H9 (cell line): ENCODE measurements around the gene PADI4. TPM values are rescaled to one million over a fixed set of nuclear protein-coding genes. Genes with fewer than 3 reads are reported as not detected.
A peak's percentile ranks its signal among the peaks of the same experiment; 100 is the strongest.

Source experiments
- DNase-seq: peaks from one replicate; pipeline ENCODE4 v3.0.0-alpha.2; 2017
- H2AFZ ChIP-seq: one replicate; pipeline ENCODE4 v1.6.1; 2013; ENCODE audit warnings: mild to moderate bottlenecking, low read length, control low read depth, moderate library complexity
- H2AK5ac ChIP-seq: 2 replicates; pipeline ENCODE4 v1.6.1; 2013; ENCODE audit warnings: low read length, control low read depth, mixed read lengths; ENCODE audit not compliant: insufficient read length
- H2BK120ac ChIP-seq: one replicate; pipeline ENCODE4 v1.6.1; 2013; ENCODE audit warnings: low read depth, mild to moderate bottlenecking, low read length, control low read depth, inconsistent platforms; ENCODE audit not compliant: poor library complexity, severe bottlenecking
- H2BK12ac ChIP-seq: 2 replicates; pipeline ENCODE4 v1.6.1; 2013; ENCODE audit warnings: low read length, control low read depth, mixed read lengths, low read depth; ENCODE audit not compliant: insufficient read length
- H2BK15ac ChIP-seq: 2 replicates; pipeline ENCODE4 v1.6.1; 2013; ENCODE audit warnings: low read depth, low read length, control low read depth
- H2BK20ac ChIP-seq: one replicate; pipeline ENCODE4 v1.6.1; 2013; ENCODE audit warnings: low read depth, mild to moderate bottlenecking, low read length, control low read depth, inconsistent platforms; ENCODE audit not compliant: poor library complexity, severe bottlenecking
- H2BK5ac ChIP-seq: 2 replicates; pipeline ENCODE4 v1.6.1; 2013; ENCODE audit warnings: low read length, control low read depth, mixed read lengths; ENCODE audit not compliant: insufficient read length
- H3K14ac ChIP-seq: 2 replicates; pipeline ENCODE4 v1.6.1; 2013; ENCODE audit warnings: low read length, control low read depth; ENCODE audit not compliant: insufficient read depth
- H3K18ac ChIP-seq: 2 replicates; pipeline ENCODE4 v1.6.1; 2013; ENCODE audit warnings: low read depth, mild to moderate bottlenecking, mixed read lengths, low read length, control low read depth; ENCODE audit not compliant: insufficient read length
- H3K23ac ChIP-seq: 2 replicates; pipeline ENCODE4 v1.6.1; 2013; ENCODE audit warnings: low read length, control low read depth, mixed read lengths, low read depth; ENCODE audit not compliant: insufficient read length
- H3K23me2 ChIP-seq: 2 replicates; pipeline ENCODE4 v1.6.1; 2013; ENCODE audit warnings: low read depth, mild to moderate bottlenecking, mixed read lengths, low read length, control low read depth; ENCODE audit not compliant: insufficient read length, poor library complexity, severe bottlenecking
- H3K27ac ChIP-seq: 2 replicates; pipeline ENCODE4 v1.5.1; 2013; ENCODE audit warnings: low read length, control low read depth, mixed read lengths, low read depth; ENCODE audit not compliant: insufficient read length
- H3K27me3 ChIP-seq: 2 replicates; pipeline ENCODE4 v1.6.1; 2013; ENCODE audit warnings: low read length, control low read depth, inconsistent platforms; ENCODE audit not compliant: insufficient read depth
- H3K4ac ChIP-seq: 2 replicates; pipeline ENCODE4 v1.6.1; 2013; ENCODE audit warnings: low read depth, mild to moderate bottlenecking, control low read depth, inconsistent platforms, low read length, moderate library complexity
- H3K4me1 ChIP-seq: 2 replicates; pipeline ENCODE4 v1.6.1; 2013; ENCODE audit warnings: low read length, control low read depth, inconsistent platforms; ENCODE audit not compliant: insufficient read depth
- H3K4me2 ChIP-seq: 2 replicates; pipeline ENCODE4 v1.6.1; 2013; ENCODE audit warnings: low read length, control low read depth, mixed read lengths; ENCODE audit not compliant: insufficient read length, insufficient read depth
- H3K56ac ChIP-seq: 2 replicates; pipeline ENCODE4 v1.6.1; 2013; ENCODE audit warnings: low read depth, mild to moderate bottlenecking, mixed read lengths, low read length, control low read depth; ENCODE audit not compliant: insufficient read length
- H3K79me1 ChIP-seq: 2 replicates; pipeline ENCODE4 v1.6.1; 2013; ENCODE audit warnings: low read depth, mild to moderate bottlenecking, moderate library complexity, low read length, control low read depth, inconsistent platforms; ENCODE audit not compliant: insufficient read depth, poor library complexity, severe bottlenecking
- H3K79me2 ChIP-seq: 2 replicates; pipeline ENCODE4 v1.6.1; 2013; ENCODE audit warnings: low read length, control low read depth, inconsistent platforms; ENCODE audit not compliant: insufficient read depth
- H3K9ac ChIP-seq: 2 replicates; pipeline ENCODE4 v1.6.1; 2013; ENCODE audit warnings: low read length, control low read depth, mixed read lengths; ENCODE audit not compliant: insufficient read length; ENCODE audit errors: extremely low read depth
- H3K9me3 ChIP-seq: one replicate; pipeline ENCODE4 v1.6.1; 2013; ENCODE audit warnings: low read depth, low read length, inconsistent platforms; ENCODE audit not compliant: control insufficient read depth
- H3T11ph ChIP-seq: one replicate; pipeline ENCODE4 v1.6.1; 2013; ENCODE audit warnings: mild to moderate bottlenecking, low read length, control low read depth, inconsistent platforms
- H4K20me1 ChIP-seq: one replicate; pipeline ENCODE4 v1.6.1; 2013; ENCODE audit not compliant: control insufficient read depth, insufficient read length, insufficient read depth
- H4K5ac ChIP-seq: 2 replicates; pipeline ENCODE4 v1.6.1; 2013; ENCODE audit warnings: low read depth, mild to moderate bottlenecking, mixed read lengths, low read length, control low read depth; ENCODE audit not compliant: insufficient read length
- H4K8ac ChIP-seq: replicated peaks from 2 replicates; pipeline ENCODE4 v1.6.1; 2013; ENCODE audit warnings: low read length, control low read depth, mixed read lengths, low read depth; ENCODE audit not compliant: insufficient read length
- H4K91ac ChIP-seq: 2 replicates; pipeline ENCODE4 v1.6.1; 2013; ENCODE audit warnings: low read depth, mild to moderate bottlenecking, moderate library complexity, mixed read lengths, low read length, control low read depth; ENCODE audit not compliant: insufficient read length
- H3K27ac Mint-ChIP-seq, 3 experiments: 2 replicates in 2 of 3; 3 replicates in 1 of 3; pipeline ENCODE4 v1.8.0; 2020 to 2021; ENCODE audit warnings: mixed read lengths in 3 of 3, mild to moderate bottlenecking in 1 of 3, moderate library complexity in 1 of 3
- H3K27me3 Mint-ChIP-seq: 2 replicates; pipeline ENCODE4 v1.8.0; 2021; ENCODE audit warnings: low read depth, mild to moderate bottlenecking, moderate library complexity, mixed read lengths
- H3K36me3 Mint-ChIP-seq, 3 experiments: 2 replicates in 2 of 3; 3 replicates in 1 of 3; pipeline ENCODE4 v1.8.0; 2020 to 2021; ENCODE audit warnings: low read depth in 3 of 3, mixed read lengths in 3 of 3; ENCODE audit not compliant: insufficient read depth in 1 of 3
- H3K4me1 Mint-ChIP-seq, 2 experiments: 2 replicates each; pipeline ENCODE4 v1.8.0; 2020; ENCODE audit warnings: mixed read lengths in 2 of 2
- H3K4me3 Mint-ChIP-seq, 2 experiments: 2 replicates in 1 of 2; 3 replicates in 1 of 2; pipeline ENCODE4 v1.8.0; 2020 to 2021; ENCODE audit warnings: mild to moderate bottlenecking in 2 of 2, mixed read lengths in 2 of 2, moderate library complexity in 1 of 2
- H3K9me3 Mint-ChIP-seq, 2 experiments: 2 replicates in 1 of 2; 3 replicates in 1 of 2; pipeline ENCODE4 v1.8.0; 2020; ENCODE audit warnings: mild to moderate bottlenecking in 2 of 2, mixed read lengths in 2 of 2, moderate library complexity in 1 of 2
- CTCF ChIP-seq: fragments of 200-600 bp; sonication (generic); conservative IDR thresholded peaks from 3 replicates; pipeline ENCODE4 v1.8.0; 2021; ENCODE audit warnings: antibody characterized with exemption, mild to moderate bottlenecking
- WGBS: extraction: QIAGEN DNeasy Blood & Tissue Kit; methylation state at CpG from one replicate; pipeline ENCODE4 v1.1.7; 2013; ENCODE audit warnings: missing lambda C conversion rate, low lambda C conversion rate, mixed read lengths; ENCODE audit not compliant: insufficient read length; ENCODE audit errors: extremely low coverage; 5-methylcytosine and 5-hydroxymethylcytosine counted together
- total RNA-seq: library from RNA; stranded (reverse); gene quantifications from 2 replicates; pipeline ENCODE4 v1.2.1, GENCODE V29; 2021

Gene PADI4
- total RNA-seq, 1 experiment from 2014 or later: 0.13 TPM

GRCh38 chr1:17313530-17314309 is 5.7 kb downstream of the PADI4 start:
- no peak overlapping the region; a peak in 1 of 5 replicates for H3K4me3 Mint-ChIP-seq

More at GRCh38 chr1:17313530-17314309, 5.7 kb downstream of the PADI4 start:
- H3K27ac ChIP-seq: no peak overlapping the region
- no peak overlapping the region for H2AFZ ChIP-seq
- no peak overlapping the region for H2BK15ac ChIP-seq
- no peaks in the 10 kb centered on the region for H3K27me3 Mint-ChIP-seq
- H2AK5ac ChIP-seq: no peak overlapping the region
- no peak overlapping the region for H3K9ac ChIP-seq
- no peak overlapping the region for H3K4ac ChIP-seq
- no peak for DNase-seq
- H3K27ac Mint-ChIP-seq: peak overlapping the region in 2 of 3 experiments; percentile 34 to 53; a peak in 1 of 7 replicates
- WGBS: no CpG with 5 or more reads among the region's 9 CpGs
- no peak overlapping the region for H3T11ph ChIP-seq
- H3K27me3 ChIP-seq: no peaks in the 10 kb centered on the region
- no peaks in the 10 kb centered on the region for H3K79me1 ChIP-seq
- no peaks in the 10 kb centered on the region for H4K20me1 ChIP-seq
- H3K4me1 Mint-ChIP-seq: peaks cover 45 to 49% of the 10 kb centered on the region in 2 experiments
- H3K9me3 ChIP-seq: no peaks in the 10 kb centered on the region
- no peak overlapping the region for H2BK120ac ChIP-seq
- H3K9me3 Mint-ChIP-seq: no peaks in the 10 kb centered on the region; a peak in 1 of 5 replicates
- H4K8ac ChIP-seq: no peak overlapping the region
- H3K56ac ChIP-seq: no peak overlapping the region
- TF ChIP-seq CTCF: no peak
- no peak overlapping the region for H3K14ac ChIP-seq
- H3K23ac ChIP-seq: no peak overlapping the region
- H2BK5ac ChIP-seq: no peak overlapping the region
- no peak overlapping the region for H4K5ac ChIP-seq
- peaks cover 5% of the 10 kb centered on the region; the same call in 1 of the 2 replicates for H3K4me1 ChIP-seq
- H4K91ac ChIP-seq: no peak overlapping the region
- no peak overlapping the region for H3K18ac ChIP-seq
- no peaks in the 10 kb centered on the region for H3K79me2 ChIP-seq
- H3K23me2 ChIP-seq: no peaks in the 10 kb centered on the region
- H3K36me3 Mint-ChIP-seq: no peaks in the 10 kb centered on the region
- no peak overlapping the region for H2BK20ac ChIP-seq
- no peak overlapping the region for H2BK12ac ChIP-seq
- H3K4me2 ChIP-seq: no peak overlapping the region
